Measurements from ENCODE around the gene MMUT. TPM values are rescaled to one million over a fixed set of nuclear protein-coding genes. Genes with fewer than 3 reads are reported as not detected.
A peak's percentile ranks its signal among the peaks of the same experiment; 100 is the strongest.

MMUT gene
- total RNA-seq, 6 experiments from 2014 or later, result 24.7 to 108 (median 63.9) TPM

DNA sequence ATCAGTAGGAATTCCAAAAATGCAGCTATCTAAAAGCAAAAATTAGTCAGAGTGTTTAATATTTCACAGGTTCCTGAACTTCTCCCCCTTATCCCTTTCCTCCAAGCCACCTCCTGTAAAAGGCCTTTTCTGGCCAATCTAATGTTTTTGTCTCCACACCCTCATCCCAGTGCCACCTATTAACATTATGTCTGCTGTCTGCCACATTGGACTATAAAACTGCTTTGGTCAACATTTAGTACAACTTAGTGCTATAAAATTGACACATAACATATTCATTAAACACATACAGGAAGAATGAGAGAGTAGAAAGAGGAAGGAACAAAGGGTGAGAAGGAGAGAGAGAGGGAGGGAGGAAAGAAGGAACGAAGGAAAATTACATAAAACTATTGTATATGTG lies 47.7 kb downstream of the MMUT start:
- no peak overlapping the region for H3K27ac ChIP-seq
- WGBS (ENCODE audit: insufficient coverage, low coverage, low lambda C conversion rate, missing lambda C conversion rate), result 40% methylated on average over 1 of the region's 1 CpG
- no peaks in the 10 kb centered on the region for H3K36me3 ChIP-seq
- no peaks in the 10 kb centered on the region for H3K27me3 ChIP-seq
- TF ChIP-seq POLR2A (IDR thresholded peaks at IDR 0.05) (no peak), CTCF (IDR thresholded peaks at IDR 0.05) (no peak)
- H3K9me3 ChIP-seq, result no peaks in the 10 kb centered on the region
- H3K4me3 ChIP-seq, result no peak overlapping the region
- no peaks in the 10 kb centered on the region for H3K4me1 ChIP-seq
- intact Hi-C loops (cut with DNase I), result no loop called here
- no peak for DNase-seq
- ATAC-seq, result no peak

DNA sequence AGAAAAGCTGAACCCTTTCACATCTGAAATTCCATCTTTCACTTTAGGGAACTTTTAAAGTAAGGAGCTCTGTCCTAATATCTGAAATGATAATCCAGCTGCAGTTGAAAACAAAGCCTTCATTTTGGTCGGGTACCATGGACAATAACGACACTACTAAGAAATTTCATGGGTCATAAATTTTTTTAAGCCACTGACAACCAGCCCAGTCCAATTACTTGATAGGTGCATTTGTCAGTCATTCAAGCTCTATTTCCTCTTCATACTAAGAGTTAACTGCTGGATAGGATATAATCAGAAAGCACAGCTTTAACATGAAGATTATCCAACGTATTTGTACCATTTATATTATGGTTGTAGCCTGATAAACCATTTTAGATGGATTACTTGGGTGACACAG lies 52.5 kb downstream of the MMUT start:
- intact Hi-C loops (cut with DNase I), result no loop called here
- no peak overlapping the region for H3K4me3 ChIP-seq
- no peaks in the 10 kb centered on the region for H3K36me3 ChIP-seq
- no peak overlapping the region for H3K27ac ChIP-seq
- H3K9me3 ChIP-seq, result no peaks in the 10 kb centered on the region
- no peaks in the 10 kb centered on the region for H3K4me1 ChIP-seq
- H3K27me3 ChIP-seq, result no peaks in the 10 kb centered on the region
- ATAC-seq (no peak), DNase-seq (no peak)
- TF ChIP-seq POLR2A (IDR thresholded peaks at IDR 0.05), result no peak
- TF ChIP-seq CTCF (IDR thresholded peaks at IDR 0.05), result no peak
- 45% methylated on average over 3 of the region's 3 CpGs for WGBS (ENCODE audit: insufficient coverage, low coverage, low lambda C conversion rate, missing lambda C conversion rate)

GRCh38 chr6:49409951-49410542 lies 53.0 kb downstream of the MMUT start:
- intact Hi-C loops (cut with DNase I), result no loop called here
- no peaks in the 10 kb centered on the region for H3K27me3 ChIP-seq
- peak; percentile 94 to 95 (median 94) for ATAC-seq
- no peaks in the 10 kb centered on the region for H3K36me3 ChIP-seq
- no peaks in the 10 kb centered on the region for H3K9me3 ChIP-seq
- 12% methylated on average over 9 of the region's 9 CpGs for WGBS (ENCODE audit: insufficient coverage, low coverage, low lambda C conversion rate, missing lambda C conversion rate)
- H3K4me3 ChIP-seq, result no peak overlapping the region
- H3K27ac ChIP-seq, result no peak overlapping the region
- no peak for TF ChIP-seq POLR2A (IDR thresholded peaks at IDR 0.05)
- TF ChIP-seq CTCF (IDR thresholded peaks at IDR 0.05), result peak; percentile 73 to 86 (median 84)
- H3K4me1 ChIP-seq, result no peaks in the 10 kb centered on the region
- peak; percentile 42 to 58 (median 50) for DNase-seq

DNA sequence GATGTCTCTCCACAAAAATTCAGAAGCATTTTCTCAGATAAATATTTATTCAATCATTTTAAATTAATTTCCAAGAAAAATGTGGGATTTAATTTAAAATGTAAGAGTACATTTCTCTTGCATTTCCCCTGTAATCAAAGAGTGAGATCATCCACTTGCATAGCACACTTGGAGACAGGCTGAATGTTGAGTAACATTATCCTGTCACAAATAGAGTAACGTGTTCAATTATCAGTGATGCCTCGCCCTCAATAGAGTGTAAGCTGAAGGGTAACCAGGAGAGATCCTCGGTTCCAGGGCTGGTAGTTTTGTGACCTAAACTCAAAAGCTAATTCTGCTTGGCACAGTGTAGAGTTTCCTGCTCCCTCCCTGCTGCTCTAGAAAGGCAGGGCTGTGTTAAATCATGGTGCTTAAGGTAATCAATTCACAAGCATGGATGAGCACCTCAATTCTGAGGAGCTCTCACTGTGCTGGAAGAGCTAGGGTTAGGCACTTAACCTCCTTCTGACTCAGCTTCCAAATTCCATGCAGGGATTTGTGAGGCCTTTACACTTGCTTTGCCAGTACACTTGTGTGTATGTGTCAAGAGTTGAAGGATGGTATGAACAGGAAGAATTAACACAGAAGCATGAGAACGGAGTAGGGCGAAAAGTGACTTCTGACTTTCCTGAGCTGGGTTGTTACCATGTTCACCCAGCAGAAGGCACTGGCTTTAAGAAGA lies 56.6 kb downstream of the MMUT start:
- WGBS (ENCODE audit: insufficient coverage, low coverage, low lambda C conversion rate, missing lambda C conversion rate), result 63% methylated on average over 5 of the region's 5 CpGs
- no peak for DNase-seq
- no peak for ATAC-seq
- Histone ChIP-seq H3K4me3 (no peak overlapping the region), H3K36me3 (no peaks in the 10 kb centered on the region), H3K9me3 (no peaks in the 10 kb centered on the region), H3K27ac (no peak overlapping the region), H3K27me3 (no peaks in the 10 kb centered on the region), H3K4me1 (no peaks in the 10 kb centered on the region)
- intact Hi-C loops (cut with DNase I), result no loop called here
- no peak for TF ChIP-seq POLR2A (IDR thresholded peaks at IDR 0.05)
- no peak for TF ChIP-seq CTCF (IDR thresholded peaks at IDR 0.05)

Data from right lobe of liver (tissue), 6 donors.